Esophagus squamous epithelium (tissue), 5 donors: ENCODE data around the gene CROCC2. TPM values are rescaled to one million over a fixed set of nuclear protein-coding genes. Genes with fewer than 3 reads are reported as not detected.

Experiments used
- DNase-seq: peaks from one replicate; lab custom pipeline; 2025; lab: John Stamatoyannopoulos, UW
- H3K27ac ChIP-seq, 4 donors: fragments of 200-600 bp; sonication (generic); one replicate each; pipeline ENCODE4 v1.5.1; 2016 to 2019; ENCODE audit warnings: mild to moderate bottlenecking in 1 of 4
- H3K27me3 ChIP-seq, 4 donors: fragments of 200-600 bp; sonication (generic); 1 replicate in 3 of 4; 2 replicates in 1 of 4; pipeline versions ENCODE4 v1.5.1 to v1.6.0; 2017 to 2021; ENCODE audit warnings: antibody characterized with exemption in 1 of 4
- H3K36me3 ChIP-seq, 3 donors: fragments of 200-600 bp; sonication (generic); one replicate each; pipeline ENCODE4 v1.5.1; 2016 to 2019
- H3K4me1 ChIP-seq, 3 donors: fragments of 200-600 bp; sonication (generic); one replicate each; pipeline ENCODE4 v1.5.1; 2017 to 2019
- H3K4me3 ChIP-seq, 4 donors: fragments of 200-600 bp; sonication (generic); 1 replicate in 3 of 4; 2 replicates in 1 of 4; pipeline ENCODE4 v1.5.1; 2016 to 2019; ENCODE audit warnings: mild to moderate bottlenecking in 2 of 4, moderate library complexity in 1 of 4
- H3K9me3 ChIP-seq, 3 donors: fragments of 200-600 bp; sonication (generic); one replicate each; pipeline ENCODE4 v1.5.1; 2016 to 2019
- POLR2A ChIP-seq, 4 donors: fragments of 450-650 bp; IDR thresholded peaks; one replicate each; pipeline ENCODE4 v1.6.1; 2017; ENCODE audit warnings: antibody characterized with exemption in 4 of 4, mild to moderate bottlenecking in 4 of 4, moderate library complexity in 3 of 4
- WGBS, 2 donors: methylation state at CpG; one replicate each; pipeline ENCODE4 v1.1.5; 2018; 5-methylcytosine and 5-hydroxymethylcytosine counted together
- intact Hi-C: fragments of 100-400 bp; cut with DNase I; formaldehyde crosslinking; loops from one replicate; pipeline ENCODE4 v1.15.0; 2022
- total RNA-seq, 4 donors: library from RNA; depleted of rRNA; stranded (reverse); fragments of >200 nt; gene quantifications; one replicate each; pipeline ENCODE4 v1.1.0, GENCODE V29; 2016
- TF ChIP-seq, protein P1 (sequence below), 6 experiments: fragments of 450-650 bp in 4 of 6; fragments of 200-600 bp in 2 of 6; sonication (generic) in 2 of 6; IDR thresholded peaks; one replicate each; pipeline ENCODE4 v1.5.1; 2016 to 2019; ENCODE audit warnings: antibody characterized with exemption in 6 of 6, mild to moderate bottlenecking in 4 of 6, moderate library complexity in 4 of 6
- donor health status: DM: yes; HTN: yes; CAD: no.

Gene CROCC2
- total RNA-seq, 4 donors from 2014 or later = not detected

DNA sequence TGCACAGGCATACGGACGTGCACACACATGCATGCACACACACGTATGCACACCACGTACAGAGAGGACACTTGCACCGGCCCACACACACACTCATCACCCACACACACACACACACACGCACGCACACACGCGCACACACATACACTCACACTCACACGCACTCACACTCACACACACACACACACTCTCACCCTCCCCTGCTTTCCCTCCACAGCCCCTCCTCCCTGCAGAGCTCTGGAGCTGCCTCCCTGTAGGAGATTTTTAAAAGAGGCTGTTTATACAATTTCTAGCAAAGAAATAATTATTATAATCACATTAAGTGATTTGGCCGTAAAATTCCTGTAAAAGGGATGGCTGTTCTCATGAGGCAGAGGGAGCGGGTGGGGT lies 55.8 kb downstream of the CROCC2 start:
- Histone ChIP-seq H3K4me3 (no peak overlapping the region), H3K27ac (peak overlapping the region in 2 of 4 donors; percentile 76 to 82), H3K4me1 (peaks cover 8 to 54% (median 25%) of the 10 kb centered on the region in 3 donors), H3K36me3 (no peaks in the 10 kb centered on the region), H3K9me3 (no peaks in the 10 kb centered on the region), H3K27me3 (peaks cover 0 to 25% (median 0%) of the 10 kb centered on the region in 4 donors)
- intact Hi-C loops = no loop called here
- DNase-seq = no peak
- WGBS, 2 donors = 59 to 64% methylated on average over 12 of the region's 12 CpGs
- no peak for TF ChIP-seq POLR2A (IDR thresholded peaks at IDR 0.05)
- TF ChIP-seq, protein P1, sequence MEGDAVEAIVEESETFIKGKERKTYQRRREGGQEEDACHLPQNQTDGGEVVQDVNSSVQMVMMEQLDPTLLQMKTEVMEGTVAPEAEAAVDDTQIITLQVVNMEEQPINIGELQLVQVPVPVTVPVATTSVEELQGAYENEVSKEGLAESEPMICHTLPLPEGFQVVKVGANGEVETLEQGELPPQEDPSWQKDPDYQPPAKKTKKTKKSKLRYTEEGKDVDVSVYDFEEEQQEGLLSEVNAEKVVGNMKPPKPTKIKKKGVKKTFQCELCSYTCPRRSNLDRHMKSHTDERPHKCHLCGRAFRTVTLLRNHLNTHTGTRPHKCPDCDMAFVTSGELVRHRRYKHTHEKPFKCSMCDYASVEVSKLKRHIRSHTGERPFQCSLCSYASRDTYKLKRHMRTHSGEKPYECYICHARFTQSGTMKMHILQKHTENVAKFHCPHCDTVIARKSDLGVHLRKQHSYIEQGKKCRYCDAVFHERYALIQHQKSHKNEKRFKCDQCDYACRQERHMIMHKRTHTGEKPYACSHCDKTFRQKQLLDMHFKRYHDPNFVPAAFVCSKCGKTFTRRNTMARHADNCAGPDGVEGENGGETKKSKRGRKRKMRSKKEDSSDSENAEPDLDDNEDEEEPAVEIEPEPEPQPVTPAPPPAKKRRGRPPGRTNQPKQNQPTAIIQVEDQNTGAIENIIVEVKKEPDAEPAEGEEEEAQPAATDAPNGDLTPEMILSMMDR (IDR thresholded peaks at IDR 0.05) = no peak

DNA sequence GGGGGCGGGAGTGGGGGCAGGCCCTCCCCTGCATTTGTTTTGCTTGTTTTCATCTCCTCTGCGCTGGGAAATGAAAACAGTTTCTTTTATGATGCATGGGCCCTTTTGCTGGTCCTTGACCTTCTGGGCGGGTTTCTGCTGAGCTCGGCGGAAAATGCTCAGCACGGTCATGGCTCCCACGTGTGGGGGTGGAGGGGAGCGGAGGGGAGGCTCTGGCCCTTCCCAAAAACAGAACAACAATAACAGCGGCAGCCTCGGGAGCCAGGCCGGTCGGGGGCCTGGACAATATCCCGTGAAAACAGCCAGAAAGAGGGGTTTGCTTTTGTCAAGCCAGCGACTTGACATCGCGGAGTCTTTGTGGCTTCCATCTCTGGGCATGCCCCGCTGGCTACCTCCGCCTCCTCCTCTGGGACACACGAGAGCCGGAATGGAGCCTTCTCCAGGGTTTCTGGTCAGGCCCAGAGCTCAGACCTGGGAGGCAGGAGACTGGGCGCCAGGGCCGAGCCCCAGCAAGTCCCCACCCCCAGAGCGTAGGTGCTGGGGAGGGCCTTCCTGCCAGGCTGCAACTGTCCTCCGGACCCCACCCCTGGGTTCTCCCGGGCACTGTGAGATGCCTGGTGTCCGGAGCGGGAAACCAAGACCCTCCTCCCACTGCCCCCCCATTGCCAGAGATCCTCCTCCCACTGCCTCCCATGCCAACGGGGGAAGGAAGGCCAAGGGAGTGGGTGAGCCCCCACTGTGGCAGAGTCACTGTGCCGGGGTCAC lies 56.3 kb downstream of the CROCC2 start:
- no peak for DNase-seq
- H3K36me3 ChIP-seq = no peaks in the 10 kb centered on the region
- 58 to 65% methylated on average over 8 to 12 of the region's 29 CpGs for WGBS, 2 donors
- H3K4me3 ChIP-seq = peak overlapping the region in 1 of 4 donors; percentile 23
- H3K27ac ChIP-seq = peak overlapping the region; percentile 34 to 82 (median 60)
- TF ChIP-seq, protein P1 (IDR thresholded peaks at IDR 0.05) = no peak
- no peak for TF ChIP-seq POLR2A (IDR thresholded peaks at IDR 0.05)
- no peaks in the 10 kb centered on the region for H3K9me3 ChIP-seq
- H3K4me1 ChIP-seq = peaks cover 8 to 53% (median 25%) of the 10 kb centered on the region in 3 donors
- intact Hi-C loops = no loop called here
- H3K27me3 ChIP-seq = peaks cover 0 to 21% (median 0%) of the 10 kb centered on the region in 4 donors

DNA sequence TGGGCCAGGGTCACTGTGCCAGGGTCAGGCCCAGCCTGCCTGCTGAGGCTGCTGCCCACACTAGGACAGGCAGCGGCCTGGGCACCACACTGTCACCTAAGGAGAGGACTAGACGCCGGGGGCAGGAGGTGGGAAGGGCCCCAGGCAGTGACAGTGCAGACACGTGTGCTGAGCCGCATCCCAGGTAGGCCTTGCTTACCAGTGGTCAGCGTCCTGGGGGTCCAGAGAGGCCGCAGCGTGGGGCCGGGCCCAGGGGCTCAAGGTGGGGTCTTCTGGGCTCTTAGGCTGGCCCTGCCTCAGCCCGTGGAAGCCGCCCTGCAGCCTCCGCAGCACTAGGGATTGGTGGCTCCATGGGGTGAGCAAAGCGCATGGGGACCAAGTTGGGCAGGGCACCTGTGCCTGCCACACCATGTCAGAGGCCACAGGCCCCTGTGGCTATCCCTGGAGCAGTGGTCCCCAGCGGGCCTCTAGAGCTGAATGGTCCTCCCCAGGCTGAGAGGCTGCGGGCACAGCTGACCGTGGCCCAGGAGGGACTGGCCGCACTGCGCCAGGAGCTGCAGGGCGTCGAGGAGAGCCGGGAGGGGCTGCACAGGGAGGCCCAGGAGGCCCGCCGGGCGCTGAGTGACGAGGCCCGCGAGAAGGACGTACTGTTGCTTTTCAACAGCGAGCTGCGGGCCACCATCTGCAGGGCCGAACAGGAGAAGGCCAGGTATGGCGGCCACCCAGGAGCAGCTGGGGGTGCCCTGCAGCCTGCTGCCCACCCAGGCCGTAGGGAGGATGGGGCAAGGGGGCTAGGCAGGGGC lies 57.1 kb downstream of the CROCC2 start:
- Histone ChIP-seq H3K4me3 (no peak overlapping the region), H3K9me3 (no peaks in the 10 kb centered on the region), H3K36me3 (no peaks in the 10 kb centered on the region), H3K27ac (peak overlapping the region; percentile 34 to 82 (median 60)), H3K27me3 (peaks cover 0 to 13% (median 0%) of the 10 kb centered on the region in 4 donors), H3K4me1 (peaks cover 8 to 45% (median 25%) of the 10 kb centered on the region in 3 donors)
- intact Hi-C loops = no loop called here
- no peak for DNase-seq
- 92 to 93% methylated on average over 3 to 4 of the region's 33 CpGs for WGBS, 2 donors
- TF ChIP-seq, protein P1 (IDR thresholded peaks at IDR 0.05) = no peak
- TF ChIP-seq POLR2A (IDR thresholded peaks at IDR 0.05) = no peak

DNA sequence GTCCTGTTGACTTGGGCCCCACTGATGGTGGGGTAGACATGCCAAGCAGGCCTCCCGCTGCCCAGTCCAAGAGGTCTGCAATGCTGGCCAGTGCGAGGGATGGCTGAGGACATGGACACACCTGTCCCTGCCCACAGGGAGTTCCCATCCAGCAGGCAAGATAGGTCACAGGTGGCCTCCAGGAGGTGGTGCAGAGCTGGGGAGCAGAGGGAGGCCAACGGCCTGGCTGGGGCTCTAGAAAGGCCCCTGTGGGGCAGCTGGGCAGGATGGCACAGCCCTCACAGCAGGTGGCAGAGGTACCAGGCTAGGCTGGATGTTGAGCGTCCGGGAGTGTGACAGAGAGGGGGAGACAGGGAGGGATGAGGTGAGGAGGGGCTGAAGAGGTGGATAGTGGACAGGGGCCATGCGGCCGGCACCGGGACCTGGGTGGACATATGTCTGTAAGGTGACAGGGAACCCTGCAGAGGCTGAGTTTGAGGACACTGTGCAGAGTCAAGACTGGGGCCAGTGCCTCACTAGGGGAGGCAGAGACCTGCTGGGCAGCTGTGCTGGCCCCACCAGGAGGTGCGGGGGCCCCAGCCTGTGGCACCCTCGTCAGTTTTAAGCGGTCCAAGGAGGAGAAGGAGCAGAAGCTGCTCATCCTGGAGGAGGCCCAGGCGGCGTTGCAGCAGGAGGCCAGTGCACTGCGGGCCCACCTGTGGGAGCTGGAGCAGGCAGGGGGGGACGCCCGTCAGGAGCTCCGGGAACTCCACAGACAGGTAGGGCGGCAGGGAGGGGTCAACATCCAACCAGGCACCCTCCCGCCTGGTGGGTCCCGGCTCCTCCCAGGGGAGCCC lies 58.0 kb downstream of the CROCC2 start:
- WGBS, 2 donors = 86 to 92% methylated on average over 6 to 9 of the region's 20 CpGs
- TF ChIP-seq POLR2A (IDR thresholded peaks at IDR 0.05) = no peak
- TF ChIP-seq, protein P1 (IDR thresholded peaks at IDR 0.05) = no peak

More for the DNA sequence above, 58.0 kb downstream of the CROCC2 start:
- Histone ChIP-seq H3K27me3 (peaks cover 0 to 7% (median 0%) of the 10 kb centered on the region in 4 donors), H3K4me3 (no peak overlapping the region), H3K36me3 (no peaks in the 10 kb centered on the region), H3K27ac (no peak overlapping the region), H3K9me3 (no peaks in the 10 kb centered on the region), H3K4me1 (peaks cover 8 to 41% (median 25%) of the 10 kb centered on the region in 3 donors)
- intact Hi-C loops = no loop called here
- no peak for DNase-seq
